Caco-2 (cell line): ENCODE data around the gene RANGAP1. TPM values are rescaled to one million over a fixed set of nuclear protein-coding genes. Genes with fewer than 3 reads are reported as not detected.
A peak's percentile ranks its signal among the peaks of the same experiment; 100 is the strongest.

ENCODE experiments used
- BruUV-seq: library from RNA; stranded (reverse); fragments of 400-500 nt; replicated peaks from 2 replicates; lab custom pipeline; 2021; lab: Mats Ljungman, UMichigan
- CTCF ChIA-PET: fragments of 300-600 bp; sonication (Branson Sonifier 250); formaldehyde crosslinking; loops from one replicate; lab custom pipeline; 2022; ENCODE audit warnings: antibody characterized with exemption; lab: Charles Lee
- POLR2A ChIA-PET: fragments of 300-600 bp; sonication (Branson Sonifier 250); formaldehyde crosslinking; loops from one replicate; lab custom pipeline; 2022; ENCODE audit warnings: antibody characterized with exemption; lab: Charles Lee
- DNase-seq, 2 experiments: peaks; one replicate each; pipeline versions ENCODE4 v3.0.0 to v3.0.0-alpha.2; 2020 to 2022
- H3K27me3 ChIP-seq: replicated peaks from 2 replicates; pipeline ENCODE4 v1.6.0; 2011; ENCODE audit warnings: low read length; ENCODE audit not compliant: control insufficient read depth, insufficient read depth
- H3K36me3 ChIP-seq: 2 replicates; pipeline ENCODE4 v1.5.1; 2011; ENCODE audit warnings: low read length; ENCODE audit not compliant: control insufficient read depth, insufficient read depth
- H3K4me1 ChIP-seq: fragments of 250-450 bp; sonication (Bioruptor Pico); 2 replicates; pipeline ENCODE4 v1.5.1; 2020; ENCODE audit warnings: mild to moderate bottlenecking
- H3K4me3 ChIP-seq: 2 replicates; pipeline ENCODE4 v1.5.1; 2011; ENCODE audit warnings: low read depth, mild to moderate bottlenecking, control low read depth, low read length
- H3K9me3 ChIP-seq: fragments of 250-450 bp; sonication (Bioruptor Pico); 2 replicates; pipeline ENCODE4 v1.5.1; 2020; ENCODE audit warnings: mild to moderate bottlenecking, moderate library complexity
- H3K27ac Mint-ChIP-seq: one replicate; pipeline ENCODE4 v1.8.0; 2022; ENCODE audit warnings: mixed read lengths; ENCODE audit not compliant: unreplicated experiment
- H3K27me3 Mint-ChIP-seq: one replicate; pipeline ENCODE4 v1.8.0; 2022; ENCODE audit warnings: mixed read lengths; ENCODE audit not compliant: insufficient read depth, unreplicated experiment
- H3K36me3 Mint-ChIP-seq: one replicate; pipeline ENCODE4 v1.8.0; 2022; ENCODE audit warnings: mild to moderate bottlenecking, mixed read lengths; ENCODE audit not compliant: insufficient read depth, unreplicated experiment
- H3K4me1 Mint-ChIP-seq: one replicate; pipeline ENCODE4 v1.8.0; 2022; ENCODE audit warnings: low read depth, mixed read lengths; ENCODE audit not compliant: unreplicated experiment
- H3K4me3 Mint-ChIP-seq: one replicate; pipeline ENCODE4 v1.8.0; 2022; ENCODE audit warnings: mild to moderate bottlenecking, moderate library complexity, mixed read lengths; ENCODE audit not compliant: unreplicated experiment
- H3K9me3 Mint-ChIP-seq: one replicate; pipeline ENCODE4 v1.8.0; 2022; ENCODE audit warnings: mixed read lengths; ENCODE audit not compliant: unreplicated experiment
- intact Hi-C: fragments of 100-400 bp; cut with micrococcal nuclease; formaldehyde crosslinking; loops from one replicate; pipeline ENCODE4 v1.10.0; 2022; ENCODE audit not compliant: unreplicated experiment
- total RNA-seq: library from RNA; stranded (reverse); gene quantifications from 2 replicates; pipeline ENCODE4 v1.2.3, GENCODE V29; 2022
- TF ChIP-seq, protein P1 (sequence below), 2 experiments: fragments of 200-600 bp in 1 of 2; IDR thresholded peaks; 1 replicate in 1 of 2; 2 replicates in 1 of 2; pipeline versions ENCODE4 v1.5.1 to v1.8.0; 2011 to 2022; ENCODE audit warnings: antibody characterized with exemption in 1 of 2, control low read depth in 1 of 2, inconsistent platforms in 1 of 2, low read depth in 1 of 2, low read length in 1 of 2, mild to moderate bottlenecking in 1 of 2, moderate library complexity in 1 of 2; ENCODE audit not compliant: insufficient read depth in 1 of 2, severe bottlenecking in 1 of 2, unreplicated experiment in 1 of 2

Gene RANGAP1
- total RNA-seq, 1 experiment from 2014 or later = 106 TPM

GRCh38 chr22:41215409-41215808, 70.6 kb downstream of the RANGAP1 start:
- CTCF ChIA-PET = no interaction called here
- no peaks in the 10 kb centered on the region for H3K9me3 ChIP-seq
- H3K4me3 ChIP-seq = no peak overlapping the region
- H3K4me1 ChIP-seq = no peaks in the 10 kb centered on the region
- intact Hi-C loops = no loop called here
- POLR2A ChIA-PET = no interaction called here
- no TSS peak for BruUV-seq
- Mint-ChIP-seq H3K4me3 (no peak overlapping the region), H3K36me3 (peaks cover 75% of the 10 kb centered on the region), H3K27me3 (no peaks in the 10 kb centered on the region), H3K27ac (no peak overlapping the region), H3K4me1 (no peaks in the 10 kb centered on the region), H3K9me3 (no peaks in the 10 kb centered on the region)
- H3K27me3 ChIP-seq = no peaks in the 10 kb centered on the region
- no peak for DNase-seq
- TF ChIP-seq, protein P1, sequence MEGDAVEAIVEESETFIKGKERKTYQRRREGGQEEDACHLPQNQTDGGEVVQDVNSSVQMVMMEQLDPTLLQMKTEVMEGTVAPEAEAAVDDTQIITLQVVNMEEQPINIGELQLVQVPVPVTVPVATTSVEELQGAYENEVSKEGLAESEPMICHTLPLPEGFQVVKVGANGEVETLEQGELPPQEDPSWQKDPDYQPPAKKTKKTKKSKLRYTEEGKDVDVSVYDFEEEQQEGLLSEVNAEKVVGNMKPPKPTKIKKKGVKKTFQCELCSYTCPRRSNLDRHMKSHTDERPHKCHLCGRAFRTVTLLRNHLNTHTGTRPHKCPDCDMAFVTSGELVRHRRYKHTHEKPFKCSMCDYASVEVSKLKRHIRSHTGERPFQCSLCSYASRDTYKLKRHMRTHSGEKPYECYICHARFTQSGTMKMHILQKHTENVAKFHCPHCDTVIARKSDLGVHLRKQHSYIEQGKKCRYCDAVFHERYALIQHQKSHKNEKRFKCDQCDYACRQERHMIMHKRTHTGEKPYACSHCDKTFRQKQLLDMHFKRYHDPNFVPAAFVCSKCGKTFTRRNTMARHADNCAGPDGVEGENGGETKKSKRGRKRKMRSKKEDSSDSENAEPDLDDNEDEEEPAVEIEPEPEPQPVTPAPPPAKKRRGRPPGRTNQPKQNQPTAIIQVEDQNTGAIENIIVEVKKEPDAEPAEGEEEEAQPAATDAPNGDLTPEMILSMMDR (IDR thresholded peaks at IDR 0.05; ENCODE audit: insufficient read depth in 1 of 2, low read depth in 1 of 2, low read length in 1 of 2, severe bottlenecking in 1 of 2, unreplicated experiment in 1 of 2) = no peak
- no peaks in the 10 kb centered on the region; the same call in 1 of the 2 replicates for H3K36me3 ChIP-seq

DNA sequence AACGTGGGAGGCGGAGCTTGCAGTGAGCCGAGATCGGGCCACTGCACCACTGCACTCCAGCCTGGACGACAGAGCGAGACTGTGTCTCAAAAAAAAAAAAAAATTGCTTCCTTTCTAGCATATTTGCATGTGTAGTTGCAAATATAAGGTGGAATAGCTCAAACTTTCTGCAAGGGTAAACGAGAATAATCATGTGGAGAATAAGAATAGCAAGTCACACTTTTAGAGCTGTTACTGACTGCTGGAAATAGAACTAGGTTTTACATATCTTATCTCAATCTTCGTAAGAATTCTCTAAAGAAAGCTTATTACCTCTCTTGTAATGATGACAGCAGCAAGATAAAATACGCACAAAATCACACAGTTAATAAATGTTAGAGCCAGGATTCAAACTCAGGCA, 79.3 kb downstream of the RANGAP1 start:
- Mint-ChIP-seq H3K4me1 (peaks cover 5% of the 10 kb centered on the region), H3K4me3 (peak overlapping the region; percentile 94), H3K27ac (no peak overlapping the region), H3K27me3 (peaks cover 3% of the 10 kb centered on the region), H3K36me3 (peaks cover 44% of the 10 kb centered on the region), H3K9me3 (no peaks in the 10 kb centered on the region)
- intact Hi-C loops = no loop called here
- TF ChIP-seq, protein P1 (IDR thresholded peaks at IDR 0.05; ENCODE audit: insufficient read depth in 1 of 2, low read depth in 1 of 2, low read length in 1 of 2, severe bottlenecking in 1 of 2, unreplicated experiment in 1 of 2) = no peak
- DNase-seq = no peak
- Histone ChIP-seq H3K9me3 (no peaks in the 10 kb centered on the region), H3K36me3 (no peaks in the 10 kb centered on the region), H3K4me3 (no peak overlapping the region), H3K27me3 (no peaks in the 10 kb centered on the region), H3K4me1 (no peaks in the 10 kb centered on the region; the same call in 1 of the 2 replicates)
- ChIA-PET POLR2A (interaction anchor here (0.6 to 0.7 kb wide), 2 partner anchors 192 to 314 kb away, joined by 5 to 6 read pairs; no protein-coding TSS in a partner anchor), CTCF (interaction anchor here (0.6 kb wide), 1 partner anchor 9 kb away, joined by 3 read pairs; no protein-coding TSS in a partner anchor)
- BruUV-seq = TSS peak; percentile 24

DNA sequence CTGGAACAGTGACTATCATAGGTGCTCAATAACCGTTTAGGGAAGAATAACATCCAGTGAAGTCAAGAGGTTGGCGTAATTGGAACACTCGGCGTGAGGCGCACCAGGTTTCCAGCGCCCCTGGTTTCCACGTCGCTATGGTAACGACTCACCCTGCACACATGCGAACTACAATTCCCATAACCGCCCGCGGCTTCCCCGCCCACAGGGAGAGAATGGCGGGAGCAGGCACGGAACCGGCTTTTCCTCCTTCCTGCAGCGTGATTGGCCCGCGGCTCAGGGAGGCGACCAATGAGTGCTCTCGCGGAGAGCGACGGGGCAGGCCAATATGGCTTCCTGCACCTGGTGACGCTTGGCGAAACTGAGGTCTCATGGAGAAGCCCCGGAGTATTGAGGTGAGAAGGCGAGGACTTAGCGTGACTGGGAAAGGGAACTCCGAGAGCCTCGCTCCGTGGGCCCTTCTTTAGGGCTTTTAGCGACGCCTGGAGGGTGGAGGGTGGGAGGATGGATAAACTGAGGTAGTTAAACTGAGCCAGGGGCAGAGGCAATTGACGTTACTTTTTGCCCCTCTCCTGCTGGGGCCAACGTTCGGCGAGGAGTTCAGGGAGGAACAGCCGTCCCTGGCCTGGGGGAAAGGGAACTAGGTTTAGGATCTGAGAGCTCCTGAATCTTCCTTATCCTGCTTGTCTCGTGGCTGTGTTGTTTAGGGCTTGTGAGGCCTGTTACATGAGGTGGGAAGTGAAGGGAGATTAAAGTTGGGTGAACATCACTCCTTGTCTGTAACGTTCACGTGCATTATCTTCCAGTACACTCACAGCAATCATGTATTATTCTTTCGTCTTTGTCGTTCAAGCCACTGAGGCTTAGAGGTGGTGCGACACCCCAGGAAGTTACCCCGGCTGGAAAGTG, 80.7 kb downstream of the RANGAP1 start, which contains the start of gene L3MBTL2:
Gene L3MBTL2, plus strand, starts transcription at position 321 of the 909 bp plus-strand sequence. Its CDS starts 51 bp downstream, at position 372.
- intact Hi-C loops = no loop called here
- Mint-ChIP-seq H3K4me3 (peak within 1 kb of the TSS; percentile 94), H3K27me3 (peaks cover 3% of the 10 kb centered on the region), H3K27ac (peak within 1 kb of the TSS; percentile 99), H3K36me3 (peaks cover 30% of the 10 kb centered on the region), H3K4me1 (peaks cover 5% of the 10 kb centered on the region), H3K9me3 (no peaks in the 10 kb centered on the region)
- ChIA-PET CTCF (interaction anchor here (0.7 kb wide), 1 partner anchor 282 kb away, joined by 3 read pairs; no protein-coding TSS in a partner anchor), POLR2A (no interaction called here)
- no peaks in the 10 kb centered on the region for H3K36me3 ChIP-seq
- TF ChIP-seq, protein P1 (IDR thresholded peaks at IDR 0.05; ENCODE audit: insufficient read depth in 1 of 2, low read depth in 1 of 2, low read length in 1 of 2, severe bottlenecking in 1 of 2, unreplicated experiment in 1 of 2) = no peak
- H3K4me3 ChIP-seq = peak within 1 kb of the TSS; percentile 65
- BruUV-seq = TSS peak; percentile 90
- peak; percentile 98 to 99 for DNase-seq
- H3K27me3 ChIP-seq = no peaks in the 10 kb centered on the region
- no peaks in the 10 kb centered on the region; the same call in 1 of the 2 replicates for H3K4me1 ChIP-seq
- no peaks in the 10 kb centered on the region for H3K9me3 ChIP-seq
